Astrocyte (in vitro differentiated cells and primary cell): ENCODE data around the gene TMEM98. TPM values are rescaled to one million over a fixed set of nuclear protein-coding genes. Genes with fewer than 3 reads are reported as not detected.

ENCODE experiments used
- DNase-seq: peaks from one replicate; pipeline ENCODE4 v3.0.0-alpha.2; 2010; ENCODE audit warnings: low read depth
- FAIRE-seq: peaks from 2 replicates; lab custom pipeline; 2011; peaks lifted over from hg19 to GRCh38; lab: Jason Lieb, UNC
- H2AFZ ChIP-seq: 2 replicates; pipeline ENCODE4 v1.6.0; 2012; ENCODE audit warnings: low read depth, low read length, inconsistent platforms
- H3K27ac ChIP-seq: 2 replicates; pipeline ENCODE4 v1.5.1; 2011; ENCODE audit warnings: low read depth, low read length, inconsistent platforms
- H3K27me3 ChIP-seq: 2 replicates; pipeline ENCODE4 v1.6.0; 2011; ENCODE audit warnings: low read length, inconsistent platforms; ENCODE audit not compliant: insufficient read depth
- H3K36me3 ChIP-seq: 2 replicates; pipeline ENCODE4 v1.5.1; 2011; ENCODE audit warnings: low read length, inconsistent platforms; ENCODE audit not compliant: insufficient read depth
- H3K4me1 ChIP-seq: 2 replicates; pipeline ENCODE4 v1.5.1; 2011; ENCODE audit warnings: low read length, inconsistent platforms; ENCODE audit not compliant: insufficient read depth
- H3K4me2 ChIP-seq: 2 replicates; pipeline ENCODE4 v1.6.0; 2012; ENCODE audit warnings: low read length, inconsistent platforms
- H3K4me3 ChIP-seq: 2 replicates; pipeline ENCODE4 v1.5.1; 2011; ENCODE audit warnings: low read depth, mild to moderate bottlenecking, low read length, inconsistent platforms; ENCODE audit not compliant: insufficient read depth
- H3K79me2 ChIP-seq: 2 replicates; pipeline ENCODE4 v1.6.0; 2012; ENCODE audit warnings: mild to moderate bottlenecking, low read length, inconsistent platforms; ENCODE audit not compliant: insufficient read depth
- H3K9ac ChIP-seq: 2 replicates; pipeline ENCODE4 v1.6.0; 2012; ENCODE audit warnings: mild to moderate bottlenecking, low read length, inconsistent platforms
- H3K9me3 ChIP-seq: 2 replicates; pipeline ENCODE4 v1.5.1; 2012; ENCODE audit warnings: low read depth, mild to moderate bottlenecking, low read length, inconsistent platforms; ENCODE audit not compliant: insufficient read depth
- H4K20me1 ChIP-seq: 2 replicates; pipeline ENCODE4 v1.6.0; 2012; ENCODE audit warnings: low read length, inconsistent platforms; ENCODE audit not compliant: insufficient read depth
- H3K27ac Mint-ChIP-seq: one replicate; pipeline ENCODE4 v1.8.0; 2021; ENCODE audit warnings: mild to moderate bottlenecking, mixed read lengths; ENCODE audit not compliant: unreplicated experiment
- H3K27me3 Mint-ChIP-seq: one replicate; pipeline ENCODE4 v1.8.0; 2021; ENCODE audit warnings: low read depth, mixed read lengths; ENCODE audit not compliant: unreplicated experiment
- H3K36me3 Mint-ChIP-seq: one replicate; pipeline ENCODE4 v1.8.0; 2021; ENCODE audit warnings: low read depth, mixed read lengths; ENCODE audit not compliant: unreplicated experiment
- H3K4me1 Mint-ChIP-seq: one replicate; pipeline ENCODE4 v1.8.0; 2021; ENCODE audit warnings: low read depth, mixed read lengths; ENCODE audit not compliant: unreplicated experiment
- H3K4me3 Mint-ChIP-seq: one replicate; pipeline ENCODE4 v1.8.0; 2021; ENCODE audit warnings: mild to moderate bottlenecking, moderate library complexity, mixed read lengths; ENCODE audit not compliant: unreplicated experiment
- H3K9me3 Mint-ChIP-seq: one replicate; pipeline ENCODE4 v1.8.0; 2021; ENCODE audit warnings: mild to moderate bottlenecking, mixed read lengths; ENCODE audit not compliant: unreplicated experiment
- CTCF ChIP-seq: IDR thresholded peaks from 2 replicates; pipeline ENCODE4 v1.5.1; 2011; ENCODE audit warnings: low read depth, mild to moderate bottlenecking, inconsistent platforms, low read length, moderate library complexity; ENCODE audit not compliant: insufficient read depth
- EZH2 ChIP-seq: IDR thresholded peaks from 2 replicates; pipeline ENCODE4 v1.6.1; 2012; ENCODE audit warnings: mild to moderate bottlenecking, low read length, inconsistent platforms; ENCODE audit not compliant: insufficient read depth
- total RNA-seq: library from RNA; stranded (reverse); gene quantifications from 2 replicates; pipeline ENCODE4 v1.2.1, GENCODE V29; 2021

Gene TMEM98
- total RNA-seq, 1 donor from 2014 or later = 62.6 TPM

- Histone ChIP-seq H3K4me2 (no peak overlapping the region), H3K4me1 (peaks cover 10% of the 10 kb centered on the region), H2AFZ (no peak overlapping the region), H4K20me1 (no peaks in the 10 kb centered on the region), H3K9ac (no peak overlapping the region), H3K36me3 (no peaks in the 10 kb centered on the region), H3K79me2 (no peaks in the 10 kb centered on the region), H3K27ac (no peak overlapping the region), H3K4me3 (no peak overlapping the region), H3K27me3 (peaks cover 10% of the 10 kb centered on the region), H3K9me3 (no peaks in the 10 kb centered on the region)
- DNase-seq = no peak
- Mint-ChIP-seq H3K27me3 (peaks cover 2% of the 10 kb centered on the region), H3K27ac (no peak overlapping the region), H3K9me3 (no peaks in the 10 kb centered on the region), H3K4me1 (peaks cover 7% of the 10 kb centered on the region), H3K36me3 (no peaks in the 10 kb centered on the region), H3K4me3 (no peak overlapping the region)
- FAIRE-seq = no peak
- TF ChIP-seq EZH2 = no peak
- TF ChIP-seq CTCF = no peak
These were observed 48.8 kb upstream of the TMEM98 start for GRCh38 chr17:32879134-32879533.

GRCh38 chr17:32880671-32881453 is 47.1 kb upstream of the TMEM98 start:
- no peak overlapping the region for H3K27ac ChIP-seq
- no peaks in the 10 kb centered on the region for H3K9me3 ChIP-seq
- no peaks in the 10 kb centered on the region for H3K36me3 ChIP-seq
- no peaks in the 10 kb centered on the region for H3K79me2 ChIP-seq
- no peak overlapping the region for H3K4me2 ChIP-seq
- no peak overlapping the region for H3K4me3 ChIP-seq
- Mint-ChIP-seq H3K9me3 (no peaks in the 10 kb centered on the region), H3K36me3 (no peaks in the 10 kb centered on the region), H3K27me3 (peaks cover 7% of the 10 kb centered on the region), H3K27ac (no peak overlapping the region), H3K4me1 (peaks cover 7% of the 10 kb centered on the region), H3K4me3 (no peak overlapping the region)
- peaks cover 9% of the 10 kb centered on the region for H3K4me1 ChIP-seq
- no peak overlapping the region for H2AFZ ChIP-seq
- no peak for FAIRE-seq
- no peak for TF ChIP-seq EZH2
- TF ChIP-seq CTCF = no peak
- no peak overlapping the region for H3K9ac ChIP-seq
- no peak for DNase-seq
- no peaks in the 10 kb centered on the region for H4K20me1 ChIP-seq
- H3K27me3 ChIP-seq = peaks cover 7% of the 10 kb centered on the region

GRCh38 chr17:32882029-32882428 is 45.9 kb upstream of the TMEM98 start:
- H3K36me3 Mint-ChIP-seq = no peaks in the 10 kb centered on the region
- H4K20me1 ChIP-seq = no peaks in the 10 kb centered on the region
- H3K27ac Mint-ChIP-seq = no peak overlapping the region
- peaks cover 7% of the 10 kb centered on the region for H3K4me1 Mint-ChIP-seq
- peaks cover 7% of the 10 kb centered on the region for H3K27me3 Mint-ChIP-seq
- H3K27me3 ChIP-seq = peaks cover 4% of the 10 kb centered on the region
- H3K79me2 ChIP-seq = no peaks in the 10 kb centered on the region
- no peak overlapping the region for H3K27ac ChIP-seq
- TF ChIP-seq EZH2 = no peak
- no peak for TF ChIP-seq CTCF
- DNase-seq (no peak), FAIRE-seq (no peak)
- no peak overlapping the region for H2AFZ ChIP-seq
- H3K4me3 Mint-ChIP-seq = peak overlapping the region; percentile 15
- H3K4me3 ChIP-seq = no peak overlapping the region
- H3K9me3 ChIP-seq = no peaks in the 10 kb centered on the region
- H3K9ac ChIP-seq = no peak overlapping the region
- H3K4me1 ChIP-seq = peaks cover 3% of the 10 kb centered on the region
- H3K36me3 ChIP-seq = no peaks in the 10 kb centered on the region
- H3K4me2 ChIP-seq = no peak overlapping the region
- no peaks in the 10 kb centered on the region for H3K9me3 Mint-ChIP-seq
